Osteoblast (primary cell): ENCODE results near the gene GPR83. TPM values are rescaled to one million over a fixed set of nuclear protein-coding genes. Genes with fewer than 3 reads are reported as not detected.

ENCODE experiments used
- DNase-seq: peaks from one replicate; pipeline ENCODE4 v3.0.0; 2011; ENCODE audit warnings: low spot score, mixed read lengths; ENCODE audit not compliant: insufficient read length; ENCODE audit errors: missing footprints
- H2AFZ ChIP-seq: 2 replicates; pipeline ENCODE4 v1.6.0; 2011; ENCODE audit warnings: mild to moderate bottlenecking, low read length
- H3K27ac ChIP-seq: 2 replicates; pipeline ENCODE4 v1.5.1; 2011; ENCODE audit warnings: mild to moderate bottlenecking, low read depth, low read length, moderate library complexity
- H3K27me3 ChIP-seq: 2 replicates; pipeline ENCODE4 v1.6.0; 2012; ENCODE audit warnings: mild to moderate bottlenecking, control low read depth, inconsistent platforms, low read length, moderate library complexity; ENCODE audit not compliant: insufficient read depth
- H3K36me3 ChIP-seq: 2 replicates; pipeline ENCODE4 v1.5.1; 2011; ENCODE audit warnings: mild to moderate bottlenecking, low read length, control low read depth, moderate library complexity; ENCODE audit not compliant: insufficient read depth
- H3K4me1 ChIP-seq: 2 replicates; pipeline ENCODE4 v1.5.1; 2011; ENCODE audit warnings: mild to moderate bottlenecking, low read length, control low read depth, moderate library complexity; ENCODE audit not compliant: insufficient read depth
- H3K4me2 ChIP-seq: 2 replicates; pipeline ENCODE4 v1.6.0; 2011; ENCODE audit warnings: mild to moderate bottlenecking, low read length; ENCODE audit not compliant: insufficient read depth
- H3K4me3 ChIP-seq: fragments of 200-600 bp; sonication (generic); 3 replicates; pipeline ENCODE4 v1.5.1; 2012; ENCODE audit warnings: mild to moderate bottlenecking, low read length, inconsistent platforms; ENCODE audit not compliant: insufficient read depth
- H3K79me2 ChIP-seq: 2 replicates; pipeline ENCODE4 v1.6.0; 2012; ENCODE audit warnings: mild to moderate bottlenecking, low read length, control low read depth, inconsistent platforms; ENCODE audit not compliant: insufficient read depth
- H3K9me3 ChIP-seq: 2 replicates; pipeline ENCODE4 v1.5.1; 2011; ENCODE audit warnings: low read depth, low read length, control low read depth
- H4K20me1 ChIP-seq: 2 replicates; pipeline ENCODE4 v1.6.0; 2012; ENCODE audit warnings: mild to moderate bottlenecking, low read length, control low read depth; ENCODE audit not compliant: insufficient read depth
- total RNA-seq: library from RNA; depleted of rRNA; stranded (reverse); fragments of >200 nt; gene quantifications from 2 replicates; pipeline ENCODE4 v1.2.3, GENCODE V29; 2012
- TF ChIP-seq, protein P1 (sequence below): IDR thresholded peaks from 2 replicates; pipeline ENCODE4 v1.5.1; 2011; ENCODE audit warnings: mild to moderate bottlenecking, low read depth, low read length, moderate library complexity; ENCODE audit errors: extremely low read depth

Gene GPR83
- total RNA-seq, 1 donor, result not detected

DNA sequence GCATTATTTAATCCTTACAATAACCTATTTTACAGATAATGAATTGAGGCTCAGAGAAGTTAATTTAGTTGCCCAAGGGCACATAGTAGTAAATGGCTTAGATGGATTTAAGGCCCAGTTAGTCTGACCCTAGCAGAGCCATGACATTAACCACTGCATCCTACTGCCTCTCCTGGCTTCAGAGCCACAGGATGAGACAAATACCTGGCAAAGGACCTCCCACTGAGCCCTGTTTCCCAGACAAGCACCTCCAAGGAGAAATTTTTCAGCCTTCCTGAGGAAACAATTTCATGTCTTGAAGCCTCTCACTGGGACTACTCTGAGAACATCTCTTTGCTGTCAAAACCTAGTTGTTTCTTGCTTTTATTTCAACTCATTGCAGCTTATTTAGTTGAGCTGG is 68.4 kb downstream of the GPR83 start:
- TF ChIP-seq, protein P1, sequence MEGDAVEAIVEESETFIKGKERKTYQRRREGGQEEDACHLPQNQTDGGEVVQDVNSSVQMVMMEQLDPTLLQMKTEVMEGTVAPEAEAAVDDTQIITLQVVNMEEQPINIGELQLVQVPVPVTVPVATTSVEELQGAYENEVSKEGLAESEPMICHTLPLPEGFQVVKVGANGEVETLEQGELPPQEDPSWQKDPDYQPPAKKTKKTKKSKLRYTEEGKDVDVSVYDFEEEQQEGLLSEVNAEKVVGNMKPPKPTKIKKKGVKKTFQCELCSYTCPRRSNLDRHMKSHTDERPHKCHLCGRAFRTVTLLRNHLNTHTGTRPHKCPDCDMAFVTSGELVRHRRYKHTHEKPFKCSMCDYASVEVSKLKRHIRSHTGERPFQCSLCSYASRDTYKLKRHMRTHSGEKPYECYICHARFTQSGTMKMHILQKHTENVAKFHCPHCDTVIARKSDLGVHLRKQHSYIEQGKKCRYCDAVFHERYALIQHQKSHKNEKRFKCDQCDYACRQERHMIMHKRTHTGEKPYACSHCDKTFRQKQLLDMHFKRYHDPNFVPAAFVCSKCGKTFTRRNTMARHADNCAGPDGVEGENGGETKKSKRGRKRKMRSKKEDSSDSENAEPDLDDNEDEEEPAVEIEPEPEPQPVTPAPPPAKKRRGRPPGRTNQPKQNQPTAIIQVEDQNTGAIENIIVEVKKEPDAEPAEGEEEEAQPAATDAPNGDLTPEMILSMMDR, result no peak
- no peaks in the 10 kb centered on the region for H3K36me3 ChIP-seq
- H3K4me2 ChIP-seq, result no peak overlapping the region
- no peak overlapping the region for H3K4me3 ChIP-seq
- H3K79me2 ChIP-seq, result no peaks in the 10 kb centered on the region
- no peaks in the 10 kb centered on the region for H3K9me3 ChIP-seq
- no peaks in the 10 kb centered on the region for H4K20me1 ChIP-seq
- no peaks in the 10 kb centered on the region for H3K4me1 ChIP-seq
- H3K27me3 ChIP-seq, result no peaks in the 10 kb centered on the region
- no peak overlapping the region for H3K27ac ChIP-seq
- no peak for DNase-seq
- no peak overlapping the region for H2AFZ ChIP-seq

DNA sequence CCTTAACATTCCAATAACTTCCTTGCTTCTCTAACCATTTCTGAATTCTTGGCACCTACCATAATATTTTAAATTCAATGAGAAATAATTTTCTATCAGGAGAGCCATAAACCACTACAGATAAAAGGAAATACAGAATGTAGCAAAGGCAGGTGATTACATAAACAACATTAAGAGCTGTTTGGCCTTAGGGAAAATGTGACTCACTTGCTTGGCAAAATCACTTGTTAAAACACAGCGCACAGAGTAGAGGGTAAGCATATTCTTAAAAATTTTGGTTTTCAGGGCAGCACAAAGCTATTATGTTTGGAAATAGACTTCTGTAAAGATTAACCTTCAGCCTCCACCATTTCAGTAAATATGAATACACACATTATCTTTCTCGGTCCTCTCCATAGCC is 70.4 kb downstream of the GPR83 start:
- Histone ChIP-seq H3K9me3 (no peaks in the 10 kb centered on the region), H3K79me2 (no peaks in the 10 kb centered on the region), H3K36me3 (no peaks in the 10 kb centered on the region), H2AFZ (no peak overlapping the region), H3K4me1 (no peaks in the 10 kb centered on the region), H3K4me3 (no peak overlapping the region), H3K27ac (no peak overlapping the region), H3K27me3 (no peaks in the 10 kb centered on the region), H4K20me1 (no peaks in the 10 kb centered on the region), H3K4me2 (no peak overlapping the region)
- no peak for DNase-seq
- TF ChIP-seq, protein P1, result no peak

DNA sequence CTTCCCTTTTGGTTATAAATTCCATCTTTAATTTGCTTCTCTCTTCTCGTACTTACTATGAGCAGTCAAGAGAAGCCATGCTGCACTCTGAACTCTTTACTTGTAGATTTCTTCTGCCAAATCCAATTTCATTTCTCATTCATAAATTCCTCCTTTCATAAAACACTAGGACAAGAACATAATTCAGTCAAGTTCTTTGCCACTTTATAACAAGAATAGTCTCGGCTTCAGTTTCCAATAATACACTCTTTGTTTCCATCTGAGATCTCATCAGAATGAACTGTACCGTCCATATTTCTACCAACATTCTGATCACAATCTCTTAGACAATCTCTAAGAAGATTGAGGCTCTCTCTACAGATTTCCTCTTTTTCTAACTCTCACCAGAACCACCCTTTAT is 71.7 kb downstream of the GPR83 start:
- Histone ChIP-seq H2AFZ (no peak overlapping the region), H3K4me2 (no peak overlapping the region), H3K79me2 (no peaks in the 10 kb centered on the region), H3K9me3 (no peaks in the 10 kb centered on the region), H3K4me3 (no peak overlapping the region), H3K27me3 (no peaks in the 10 kb centered on the region), H3K36me3 (no peaks in the 10 kb centered on the region), H3K27ac (no peak overlapping the region), H3K4me1 (no peaks in the 10 kb centered on the region), H4K20me1 (no peaks in the 10 kb centered on the region)
- TF ChIP-seq, protein P1, result no peak
- DNase-seq, result no peak

DNA sequence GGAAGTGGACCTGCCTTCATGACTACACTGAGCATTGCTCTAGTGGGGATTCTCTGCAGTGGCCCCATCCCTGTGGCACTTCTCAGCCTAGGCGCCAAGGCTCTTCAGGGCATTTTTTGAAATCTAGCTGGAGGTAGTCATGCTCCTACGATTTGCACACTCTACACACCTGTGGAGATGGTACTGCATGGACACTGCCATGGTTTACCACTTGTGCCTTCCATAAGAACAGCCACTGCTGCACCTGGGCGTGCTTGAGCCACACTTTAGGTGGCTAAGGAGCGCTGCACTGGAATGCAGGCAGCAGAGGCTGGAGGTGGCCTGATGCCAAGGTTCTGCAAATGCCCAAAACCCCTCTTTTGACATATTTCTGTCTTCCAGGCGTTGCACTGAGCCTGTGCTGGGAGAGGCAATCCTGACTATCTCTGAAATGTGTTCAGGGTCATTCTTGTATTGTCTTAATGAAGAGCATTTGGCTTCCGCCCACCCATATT is 72.6 kb downstream of the GPR83 start:
- H3K4me3 ChIP-seq, result no peak overlapping the region
- H3K4me2 ChIP-seq, result no peak overlapping the region
- H4K20me1 ChIP-seq, result no peaks in the 10 kb centered on the region
- H3K9me3 ChIP-seq, result no peaks in the 10 kb centered on the region
- no peak overlapping the region for H3K27ac ChIP-seq
- TF ChIP-seq, protein P1, result no peak
- H3K4me1 ChIP-seq, result no peaks in the 10 kb centered on the region
- no peaks in the 10 kb centered on the region for H3K36me3 ChIP-seq
- no peak for DNase-seq
- no peaks in the 10 kb centered on the region for H3K79me2 ChIP-seq
- no peaks in the 10 kb centered on the region for H3K27me3 ChIP-seq
- H2AFZ ChIP-seq, result no peak overlapping the region

Other genes with a start within 250 kb of the GPR83 start
- not detected in 2 replicates for gene IZUMO1R, start 96.8 kb downstream of the GPR83 start, total RNA-seq
- gene MRE11, start 92.4 kb upstream of the GPR83 start, total RNA-seq, result 10.1 and 15.0 TPM in 2 replicates
- 13.0 and 14.1 TPM in 2 replicates for gene ANKRD49, start 92.6 kb upstream of the GPR83 start, total RNA-seq
- not detected in 2 replicates for gene C11orf97, start 111.0 kb upstream of the GPR83 start, total RNA-seq
- 5.6 and 7.2 TPM in 2 replicates for gene FUT4, start 142.5 kb upstream of the GPR83 start, total RNA-seq
- gene PIWIL4, start 165.9 kb upstream of the GPR83 start, total RNA-seq, result 1.8 and 2.1 TPM in 2 replicates